Measurements from ENCODE around the gene ME1.
A peak's percentile ranks its signal among the peaks of the same experiment; 100 is the strongest.

The ME1 gene

DNA sequence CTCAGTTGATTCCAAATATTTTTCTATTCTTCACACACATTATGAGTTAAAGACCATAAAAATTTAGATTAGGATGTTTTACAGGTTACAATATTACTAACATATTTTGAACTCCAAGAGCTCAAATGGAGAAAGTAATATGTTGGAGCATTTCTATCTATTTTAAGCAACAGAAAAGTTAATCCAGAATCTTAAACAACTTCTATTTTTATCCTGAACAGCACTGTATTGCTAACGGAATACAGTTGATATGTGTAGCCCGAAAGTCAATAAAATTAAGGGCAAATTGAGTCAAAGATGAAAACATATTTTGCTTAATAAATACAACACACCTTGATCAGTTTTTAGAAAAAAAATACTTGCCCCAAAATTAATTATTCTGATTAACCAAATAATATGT, 97.4 kb downstream of the ME1 start:
- Histone ChIP-seq H3K27ac (ENCODE audit: low read depth, low read length) (no peak overlapping the region), H3K4me1 (ENCODE audit: control insufficient read depth in 5 of 5, insufficient read depth in 5 of 5, low read length in 5 of 5) (no peaks in the 10 kb centered on the region), H3K9ac (ENCODE audit: low read length in 5 of 5) (no peak overlapping the region), H3K36me3 (ENCODE audit: control insufficient read depth in 5 of 5, insufficient read depth in 5 of 5, low read length in 5 of 5) (peaks cover 0 to 5% (median 0%) of the 10 kb centered on the region in 5 donors), H3K4me3 (ENCODE audit: low read depth in 1 of 5, low read length in 5 of 5) (no peak overlapping the region), H3K9me3 (ENCODE audit: control insufficient read depth in 5 of 5, low read length in 5 of 5) (no peaks in the 10 kb centered on the region), H3K27me3 (ENCODE audit: control insufficient read depth in 5 of 5, insufficient read depth in 4 of 5, low read length in 5 of 5) (no peaks in the 10 kb centered on the region)

DNA sequence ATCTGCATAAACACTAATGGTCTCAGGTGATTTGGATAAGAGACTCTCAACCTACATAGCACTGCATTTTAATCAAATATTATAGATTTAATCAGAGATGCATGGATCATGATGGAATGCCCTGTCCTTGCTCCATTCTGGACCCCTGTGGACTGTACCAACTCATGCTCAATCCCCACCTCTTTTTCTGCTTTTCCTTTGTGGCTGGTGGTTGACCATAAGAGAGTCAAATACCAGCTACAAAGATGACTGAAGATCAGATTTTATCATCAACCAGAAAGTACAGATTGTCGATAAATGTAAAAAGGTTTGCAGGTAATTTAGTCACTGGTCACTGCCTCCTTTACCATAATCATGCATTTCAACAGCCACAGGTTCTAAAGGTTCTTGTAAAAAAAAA, 116.2 kb downstream of the ME1 start:
- H3K27ac ChIP-seq (ENCODE audit: low read depth, low read length), result no peak overlapping the region
- no peaks in the 10 kb centered on the region for H3K9me3 ChIP-seq (ENCODE audit: control insufficient read depth in 5 of 5, low read length in 5 of 5)
- H3K4me1 ChIP-seq (ENCODE audit: control insufficient read depth in 5 of 5, insufficient read depth in 5 of 5, low read length in 5 of 5), result peaks cover 0 to 8% (median 0%) of the 10 kb centered on the region in 5 donors
- no peak overlapping the region for H3K9ac ChIP-seq (ENCODE audit: low read length in 5 of 5)
- H3K36me3 ChIP-seq (ENCODE audit: control insufficient read depth in 5 of 5, insufficient read depth in 5 of 5, low read length in 5 of 5), result peaks cover 2 to 15% (median 9%) of the 10 kb centered on the region in 5 donors
- no peaks in the 10 kb centered on the region for H3K27me3 ChIP-seq (ENCODE audit: control insufficient read depth in 5 of 5, insufficient read depth in 4 of 5, low read length in 5 of 5)
- no peak overlapping the region for H3K4me3 ChIP-seq (ENCODE audit: low read depth in 1 of 5, low read length in 5 of 5)

DNA sequence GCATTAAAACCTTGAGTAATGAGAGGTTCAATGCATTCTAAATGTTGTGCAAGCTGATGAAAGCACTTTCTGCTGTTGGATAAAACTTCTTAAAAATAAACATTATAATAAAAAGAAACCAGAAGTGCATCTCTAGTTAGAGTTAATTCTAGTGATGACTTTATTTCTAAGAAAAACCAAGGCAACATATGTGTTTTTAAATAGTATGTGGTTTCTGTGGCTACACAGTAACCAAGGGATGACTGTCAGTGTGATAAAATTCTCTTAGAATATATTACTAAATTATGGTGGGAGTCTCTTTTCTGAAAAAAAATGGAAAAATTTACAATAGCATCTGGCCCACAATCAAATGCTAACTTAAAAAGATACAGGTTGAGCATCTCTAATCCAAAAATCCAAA, 117.0 kb downstream of the ME1 start:
- peaks cover 0 to 7% (median 0%) of the 10 kb centered on the region in 5 donors for H3K4me1 ChIP-seq (ENCODE audit: control insufficient read depth in 5 of 5, insufficient read depth in 5 of 5, low read length in 5 of 5)
- no peaks in the 10 kb centered on the region for H3K9me3 ChIP-seq (ENCODE audit: control insufficient read depth in 5 of 5, low read length in 5 of 5)
- peak overlapping the region in 1 of 5 donors; percentile 12 for H3K9ac ChIP-seq (ENCODE audit: low read length in 5 of 5)
- no peak overlapping the region for H3K4me3 ChIP-seq (ENCODE audit: low read depth in 1 of 5, low read length in 5 of 5)
- H3K27ac ChIP-seq (ENCODE audit: low read depth, low read length), result no peak overlapping the region
- H3K27me3 ChIP-seq (ENCODE audit: control insufficient read depth in 5 of 5, insufficient read depth in 4 of 5, low read length in 5 of 5), result no peaks in the 10 kb centered on the region
- peaks cover 2 to 15% (median 7%) of the 10 kb centered on the region in 5 donors for H3K36me3 ChIP-seq (ENCODE audit: control insufficient read depth in 5 of 5, insufficient read depth in 5 of 5, low read length in 5 of 5)

DNA sequence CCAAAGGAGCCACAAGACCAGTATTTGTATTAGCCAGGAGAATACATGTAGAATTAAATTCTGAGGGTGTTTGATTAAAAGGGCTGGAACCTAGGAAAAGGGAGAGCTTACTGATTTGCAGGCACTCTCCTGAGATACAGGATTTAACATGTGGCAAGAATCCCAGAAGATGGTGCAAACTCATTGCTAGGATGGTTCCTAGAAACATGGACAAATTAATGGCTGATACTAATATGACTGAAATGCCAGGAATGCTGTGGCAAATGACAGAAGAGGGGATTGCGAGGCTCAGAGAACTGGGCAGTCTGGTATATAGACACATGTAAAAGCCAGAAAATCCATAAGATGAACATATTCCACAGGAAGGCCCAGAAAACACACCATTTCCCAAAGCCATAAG, 119.6 kb downstream of the ME1 start:
- H3K9me3 ChIP-seq (ENCODE audit: control insufficient read depth in 5 of 5, low read length in 5 of 5), result no peaks in the 10 kb centered on the region
- peaks cover 0 to 7% (median 0%) of the 10 kb centered on the region in 5 donors for H3K4me1 ChIP-seq (ENCODE audit: control insufficient read depth in 5 of 5, insufficient read depth in 5 of 5, low read length in 5 of 5)
- H3K4me3 ChIP-seq (ENCODE audit: low read depth in 1 of 5, low read length in 5 of 5), result no peak overlapping the region
- H3K36me3 ChIP-seq (ENCODE audit: control insufficient read depth in 5 of 5, insufficient read depth in 5 of 5, low read length in 5 of 5), result peaks cover 2 to 15% (median 7%) of the 10 kb centered on the region in 5 donors
- no peak overlapping the region for H3K27ac ChIP-seq (ENCODE audit: low read depth, low read length)
- H3K9ac ChIP-seq (ENCODE audit: low read length in 5 of 5), result no peak overlapping the region
- no peaks in the 10 kb centered on the region for H3K27me3 ChIP-seq (ENCODE audit: control insufficient read depth in 5 of 5, insufficient read depth in 4 of 5, low read length in 5 of 5)

DNA sequence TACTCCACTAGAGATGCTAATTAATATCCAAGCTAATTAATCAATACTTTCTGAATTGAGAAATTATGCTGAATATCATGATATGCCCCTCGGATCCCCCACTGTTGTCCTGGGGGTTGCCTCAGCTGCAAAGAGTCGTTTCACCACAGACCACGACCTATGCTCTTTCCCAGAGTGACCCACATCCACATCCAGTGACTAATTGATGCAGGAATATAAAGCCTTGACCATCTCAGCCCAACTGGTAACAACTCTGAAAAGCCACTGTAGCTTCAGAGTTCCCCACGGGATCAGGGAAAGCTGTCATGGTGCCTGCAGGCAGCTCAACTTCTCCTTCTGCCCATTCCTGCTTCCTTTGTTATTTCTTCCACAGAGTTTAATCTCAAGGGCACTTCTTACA, 120.8 kb downstream of the ME1 start:
- Histone ChIP-seq H3K27ac (ENCODE audit: low read depth, low read length) (no peak overlapping the region), H3K4me3 (ENCODE audit: low read depth in 1 of 5, low read length in 5 of 5) (no peak overlapping the region), H3K9me3 (ENCODE audit: control insufficient read depth in 5 of 5, low read length in 5 of 5) (no peaks in the 10 kb centered on the region), H3K9ac (ENCODE audit: low read length in 5 of 5) (no peak overlapping the region), H3K4me1 (ENCODE audit: control insufficient read depth in 5 of 5, insufficient read depth in 5 of 5, low read length in 5 of 5) (peaks cover 0 to 7% (median 0%) of the 10 kb centered on the region in 5 donors), H3K27me3 (ENCODE audit: control insufficient read depth in 5 of 5, insufficient read depth in 4 of 5, low read length in 5 of 5) (no peaks in the 10 kb centered on the region), H3K36me3 (ENCODE audit: control insufficient read depth in 5 of 5, insufficient read depth in 5 of 5, low read length in 5 of 5) (peaks cover 2 to 15% (median 7%) of the 10 kb centered on the region in 5 donors)

DNA sequence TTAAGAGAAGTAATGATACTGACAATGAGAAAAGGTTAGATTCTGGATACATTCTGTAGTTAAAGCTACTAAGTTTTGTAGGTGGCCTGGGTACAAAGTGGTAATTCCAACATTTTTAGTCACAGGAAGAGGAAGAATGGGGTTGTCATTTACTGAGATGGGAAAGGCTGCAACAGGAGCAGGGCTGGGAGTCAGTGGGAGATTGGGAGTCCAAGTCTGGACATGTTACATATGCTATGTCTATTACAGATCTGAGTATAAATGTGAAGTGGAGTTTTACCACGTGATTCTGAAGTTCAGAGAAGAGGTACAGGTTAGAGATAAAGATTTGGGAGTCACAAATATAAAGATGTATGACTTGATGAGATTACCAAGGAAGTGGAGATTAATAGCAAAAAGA, 121.5 kb downstream of the ME1 start:
- Histone ChIP-seq H3K27ac (ENCODE audit: low read depth, low read length) (no peak overlapping the region), H3K27me3 (ENCODE audit: control insufficient read depth in 5 of 5, insufficient read depth in 4 of 5, low read length in 5 of 5) (no peaks in the 10 kb centered on the region), H3K4me1 (ENCODE audit: control insufficient read depth in 5 of 5, insufficient read depth in 5 of 5, low read length in 5 of 5) (peaks cover 0 to 7% (median 0%) of the 10 kb centered on the region in 5 donors), H3K36me3 (ENCODE audit: control insufficient read depth in 5 of 5, insufficient read depth in 5 of 5, low read length in 5 of 5) (peaks cover 2 to 15% (median 5%) of the 10 kb centered on the region in 5 donors), H3K4me3 (ENCODE audit: low read depth in 1 of 5, low read length in 5 of 5) (no peak overlapping the region), H3K9ac (ENCODE audit: low read length in 5 of 5) (no peak overlapping the region), H3K9me3 (ENCODE audit: control insufficient read depth in 5 of 5, low read length in 5 of 5) (no peaks in the 10 kb centered on the region)

DNA sequence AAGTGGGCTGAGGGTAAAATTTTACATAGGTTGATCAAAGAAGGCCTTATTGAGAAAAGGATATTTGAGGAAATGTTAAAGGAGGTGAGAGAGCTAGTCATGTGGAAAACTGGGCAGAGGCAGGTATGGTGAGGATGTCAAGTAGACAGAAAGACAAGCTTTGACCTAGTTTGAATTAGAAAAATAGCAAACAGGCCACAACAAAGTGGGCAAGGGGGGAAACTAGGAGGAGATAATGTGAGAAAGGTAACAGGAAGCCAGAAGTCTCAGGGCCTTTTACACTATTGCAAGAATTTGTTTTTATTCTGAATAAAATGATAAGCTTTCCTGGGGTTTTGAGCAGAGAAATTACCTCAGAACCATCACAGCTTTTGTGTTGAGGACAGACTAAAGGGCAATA, 122.0 kb downstream of the ME1 start:
- no peaks in the 10 kb centered on the region for H3K9me3 ChIP-seq (ENCODE audit: control insufficient read depth in 5 of 5, low read length in 5 of 5)

DNA sequence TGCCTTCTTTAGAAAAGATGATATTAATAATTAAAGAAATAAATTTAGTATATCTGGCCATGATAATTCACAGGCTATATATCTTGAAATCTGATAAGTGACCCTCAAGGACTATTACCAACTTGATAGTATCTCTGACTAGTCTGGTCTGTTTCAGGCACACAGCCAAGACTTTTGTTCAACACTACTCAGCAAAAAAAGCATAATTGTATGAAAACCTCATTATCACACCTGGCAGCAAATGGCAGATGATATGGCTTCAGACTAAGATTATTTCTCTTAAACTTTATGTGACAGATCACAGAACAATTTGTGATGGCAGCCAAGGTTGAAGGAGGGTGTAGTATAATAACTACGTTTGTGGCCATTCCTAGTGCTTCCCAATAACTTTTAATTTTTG, 123.0 kb downstream of the ME1 start:
- peaks cover 0 to 7% (median 0%) of the 10 kb centered on the region in 5 donors for H3K4me1 ChIP-seq (ENCODE audit: control insufficient read depth in 5 of 5, insufficient read depth in 5 of 5, low read length in 5 of 5)
- H3K27me3 ChIP-seq (ENCODE audit: control insufficient read depth in 5 of 5, insufficient read depth in 4 of 5, low read length in 5 of 5), result no peaks in the 10 kb centered on the region
- H3K36me3 ChIP-seq (ENCODE audit: control insufficient read depth in 5 of 5, insufficient read depth in 5 of 5, low read length in 5 of 5), result peaks cover 2 to 15% (median 8%) of the 10 kb centered on the region in 5 donors
- H3K4me3 ChIP-seq (ENCODE audit: low read depth in 1 of 5, low read length in 5 of 5), result no peak overlapping the region
- H3K9me3 ChIP-seq (ENCODE audit: control insufficient read depth in 5 of 5, low read length in 5 of 5), result no peaks in the 10 kb centered on the region
- no peak overlapping the region for H3K27ac ChIP-seq (ENCODE audit: low read depth, low read length)
- H3K9ac ChIP-seq (ENCODE audit: low read length in 5 of 5), result no peak overlapping the region

More for the DNA sequence above, 122.0 kb downstream of the ME1 start:
- H3K9ac ChIP-seq (ENCODE audit: low read length in 5 of 5), result no peak overlapping the region
- H3K27ac ChIP-seq (ENCODE audit: low read depth, low read length), result no peak overlapping the region
- H3K27me3 ChIP-seq (ENCODE audit: control insufficient read depth in 5 of 5, insufficient read depth in 4 of 5, low read length in 5 of 5), result no peaks in the 10 kb centered on the region
- no peak overlapping the region for H3K4me3 ChIP-seq (ENCODE audit: low read depth in 1 of 5, low read length in 5 of 5)
- H3K36me3 ChIP-seq (ENCODE audit: control insufficient read depth in 5 of 5, insufficient read depth in 5 of 5, low read length in 5 of 5), result peaks cover 2 to 15% (median 8%) of the 10 kb centered on the region in 5 donors
- peaks cover 0 to 7% (median 0%) of the 10 kb centered on the region in 5 donors for H3K4me1 ChIP-seq (ENCODE audit: control insufficient read depth in 5 of 5, insufficient read depth in 5 of 5, low read length in 5 of 5)

DNA sequence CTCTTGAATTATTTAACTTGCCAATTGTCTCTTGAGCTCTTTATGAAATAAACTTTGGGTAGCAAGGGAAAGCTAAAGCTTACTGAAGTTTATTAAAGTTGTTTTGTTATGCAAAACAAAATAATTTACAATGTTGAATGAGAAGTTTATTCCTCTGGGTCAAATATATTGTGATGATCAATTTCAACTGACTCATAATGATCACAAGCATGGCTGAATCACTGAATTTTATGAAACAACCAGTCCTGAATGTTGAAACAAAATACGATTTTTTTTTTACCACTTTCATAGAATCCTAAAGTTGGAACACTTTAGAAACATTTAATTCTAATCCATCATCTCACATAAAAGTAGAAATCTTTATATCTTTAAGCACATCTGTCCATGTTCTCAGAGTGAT, 127.4 kb downstream of the ME1 start:
- Histone ChIP-seq H3K27me3 (ENCODE audit: control insufficient read depth in 5 of 5, insufficient read depth in 4 of 5, low read length in 5 of 5) (no peaks in the 10 kb centered on the region), H3K9ac (ENCODE audit: low read length in 5 of 5) (no peak overlapping the region), H3K27ac (ENCODE audit: low read depth, low read length) (peak overlapping the region; percentile 14), H3K9me3 (ENCODE audit: control insufficient read depth in 5 of 5, low read length in 5 of 5) (no peaks in the 10 kb centered on the region), H3K36me3 (ENCODE audit: control insufficient read depth in 5 of 5, insufficient read depth in 5 of 5, low read length in 5 of 5) (peaks cover 0 to 23% (median 3%) of the 10 kb centered on the region in 5 donors), H3K4me1 (ENCODE audit: control insufficient read depth in 5 of 5, insufficient read depth in 5 of 5, low read length in 5 of 5) (no peaks in the 10 kb centered on the region), H3K4me3 (ENCODE audit: low read depth in 1 of 5, low read length in 5 of 5) (no peak overlapping the region)

DNA sequence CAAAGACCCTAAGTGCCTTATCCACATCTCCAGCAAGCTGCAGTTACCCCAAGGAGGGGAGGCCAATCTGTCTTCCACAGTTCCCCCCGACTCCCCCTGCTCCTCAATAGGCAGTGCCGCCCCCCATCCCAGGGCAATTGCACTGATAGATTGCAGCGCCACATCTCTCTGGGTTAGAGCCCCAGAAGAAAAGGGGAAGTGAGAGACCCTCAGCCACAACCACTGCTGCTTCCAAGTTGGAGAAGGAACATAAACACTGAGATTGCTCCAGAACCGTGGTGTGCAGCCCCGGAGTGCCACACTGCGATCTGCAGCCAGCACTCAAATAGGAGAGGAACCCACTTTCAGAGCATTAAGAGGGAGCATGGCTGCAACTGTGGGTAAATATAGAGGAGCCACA, 136.2 kb downstream of the ME1 start:
- Histone ChIP-seq H3K4me1 (ENCODE audit: control insufficient read depth in 5 of 5, insufficient read depth in 5 of 5, low read length in 5 of 5) (peaks cover 0 to 2% (median 0%) of the 10 kb centered on the region in 5 donors), H3K27me3 (ENCODE audit: control insufficient read depth in 5 of 5, insufficient read depth in 4 of 5, low read length in 5 of 5) (no peaks in the 10 kb centered on the region), H3K27ac (ENCODE audit: low read depth, low read length) (no peak overlapping the region), H3K36me3 (ENCODE audit: control insufficient read depth in 5 of 5, insufficient read depth in 5 of 5, low read length in 5 of 5) (peaks cover 0 to 6% (median 2%) of the 10 kb centered on the region in 5 donors), H3K9me3 (ENCODE audit: control insufficient read depth in 5 of 5, low read length in 5 of 5) (peaks cover 0 to 3% (median 0%) of the 10 kb centered on the region in 5 donors), H3K9ac (ENCODE audit: low read length in 5 of 5) (no peak overlapping the region), H3K4me3 (ENCODE audit: low read depth in 1 of 5, low read length in 5 of 5) (no peak overlapping the region)

Data from subcutaneous abdominal adipose tissue (tissue), 5 donors.